GM20000 (cell line): ENCODE measurements around the gene PRKN.

ENCODE experiments used
- DNase-seq: peaks from one replicate; pipeline ENCODE4 v3.0.0; 2012; ENCODE audit warnings: low spot score
- CTCF ChIP-seq: IDR thresholded peaks from 2 replicates; pipeline ENCODE4 v1.5.1; 2012; ENCODE audit warnings: mild to moderate bottlenecking, control low read depth; ENCODE audit errors: extremely low read depth, missing control alignments

The PRKN gene

GRCh38 chr6:162711376-162711775, 16.2 kb downstream of the PRKN start:
- DNase-seq, result no peak
- no peak for TF ChIP-seq CTCF

- TF ChIP-seq CTCF, result no peak
- no peak for DNase-seq
Measured at GRCh38 chr6:162710936-162711335, 16.6 kb downstream of the PRKN start.

- no peak for DNase-seq
Measured at GRCh38 chr6:162710419-162710818, 17.1 kb downstream of the PRKN start.

DNA sequence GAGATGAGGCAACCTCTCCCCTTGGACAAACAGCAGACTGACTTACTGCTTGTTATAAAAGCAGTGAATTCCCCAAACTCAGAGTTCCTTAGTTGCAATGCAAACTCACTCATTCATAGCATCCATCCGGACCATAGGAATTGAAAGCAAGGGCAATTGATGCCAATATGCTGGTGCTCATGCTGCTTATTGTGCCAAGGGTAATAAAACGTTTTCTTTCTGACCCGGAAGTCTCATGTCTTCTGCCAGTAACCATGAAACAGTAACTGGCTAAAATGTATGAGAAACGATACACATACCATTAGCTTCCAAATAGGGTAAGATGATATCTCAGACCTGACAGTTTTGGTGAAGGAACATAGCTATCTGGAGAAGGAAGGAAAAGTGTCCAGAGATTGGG, 18.1 kb downstream of the PRKN start:
- no peak for DNase-seq
- TF ChIP-seq CTCF, result no peak

More at GRCh38 chr6:162710419-162710818, 17.1 kb downstream of the PRKN start:
- no peak for TF ChIP-seq CTCF

DNA sequence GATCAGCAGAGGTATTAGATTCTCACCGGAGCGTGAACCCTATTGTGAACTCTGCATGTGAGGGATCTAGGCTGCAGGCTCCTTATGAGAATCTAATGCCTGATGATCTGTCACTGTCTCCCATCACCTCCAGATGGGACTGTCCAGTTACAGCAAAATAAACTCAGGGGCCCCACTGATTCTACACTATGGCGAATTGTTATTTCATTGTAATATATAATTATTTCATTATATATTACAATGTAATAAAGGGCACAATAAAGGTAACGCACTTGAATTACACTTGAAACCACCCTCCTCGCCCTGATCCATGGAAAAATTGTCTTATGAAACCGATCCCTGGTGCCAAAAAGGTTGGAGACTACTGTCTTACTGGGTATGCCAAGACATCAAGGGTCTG, 18.6 kb downstream of the PRKN start:
- TF ChIP-seq CTCF, result no peak
- no peak for DNase-seq

DNA sequence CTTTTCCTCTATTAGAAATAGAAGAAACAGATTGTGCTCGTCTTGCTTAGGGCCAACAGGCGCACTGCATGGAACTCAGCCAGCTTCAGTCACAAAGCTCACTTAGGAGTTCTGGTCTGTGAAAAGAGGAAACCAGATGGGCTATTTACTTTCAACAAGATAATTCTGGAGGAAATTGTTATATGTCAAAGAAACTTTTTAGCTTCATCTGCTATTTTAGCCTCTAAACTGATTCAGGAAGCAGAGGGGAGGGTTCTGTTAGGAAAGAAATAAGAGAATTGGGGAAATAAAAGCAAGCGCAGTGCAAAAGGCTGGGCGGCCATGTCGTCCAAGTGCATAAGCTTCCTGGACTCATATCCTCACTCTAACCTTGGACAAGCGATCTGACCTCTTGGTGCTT, 21.3 kb downstream of the PRKN start:
- no peak for DNase-seq
- no peak for TF ChIP-seq CTCF

DNA sequence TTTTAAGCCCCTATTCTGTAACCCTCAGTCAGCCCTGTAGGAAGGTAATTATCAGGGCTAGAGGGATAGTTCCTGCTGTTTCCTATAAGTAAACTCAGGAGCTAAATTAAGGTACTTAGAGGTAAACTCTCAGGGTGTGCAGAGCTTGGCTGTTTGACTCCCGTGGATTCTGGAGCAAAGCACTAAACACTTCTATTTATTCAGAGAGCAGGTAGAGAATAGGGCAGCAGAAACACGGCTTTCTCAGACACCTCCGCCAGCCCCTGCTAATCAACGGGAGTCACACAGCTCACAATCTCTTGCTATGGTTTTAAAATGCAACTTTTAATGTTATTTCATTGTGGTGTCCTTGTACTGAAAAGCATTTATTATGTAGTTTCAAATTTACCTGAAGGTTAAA, 21.8 kb downstream of the PRKN start:
- TF ChIP-seq CTCF, result no peak
- no peak for DNase-seq
